COLO829 (cell line): ENCODE data around the gene AMPD3.

ENCODE experiments used
- DNase-seq: peaks from one replicate; pipeline ENCODE4 v3.0.0; 2012; ENCODE audit warnings: low spot score

Gene AMPD3

DNA sequence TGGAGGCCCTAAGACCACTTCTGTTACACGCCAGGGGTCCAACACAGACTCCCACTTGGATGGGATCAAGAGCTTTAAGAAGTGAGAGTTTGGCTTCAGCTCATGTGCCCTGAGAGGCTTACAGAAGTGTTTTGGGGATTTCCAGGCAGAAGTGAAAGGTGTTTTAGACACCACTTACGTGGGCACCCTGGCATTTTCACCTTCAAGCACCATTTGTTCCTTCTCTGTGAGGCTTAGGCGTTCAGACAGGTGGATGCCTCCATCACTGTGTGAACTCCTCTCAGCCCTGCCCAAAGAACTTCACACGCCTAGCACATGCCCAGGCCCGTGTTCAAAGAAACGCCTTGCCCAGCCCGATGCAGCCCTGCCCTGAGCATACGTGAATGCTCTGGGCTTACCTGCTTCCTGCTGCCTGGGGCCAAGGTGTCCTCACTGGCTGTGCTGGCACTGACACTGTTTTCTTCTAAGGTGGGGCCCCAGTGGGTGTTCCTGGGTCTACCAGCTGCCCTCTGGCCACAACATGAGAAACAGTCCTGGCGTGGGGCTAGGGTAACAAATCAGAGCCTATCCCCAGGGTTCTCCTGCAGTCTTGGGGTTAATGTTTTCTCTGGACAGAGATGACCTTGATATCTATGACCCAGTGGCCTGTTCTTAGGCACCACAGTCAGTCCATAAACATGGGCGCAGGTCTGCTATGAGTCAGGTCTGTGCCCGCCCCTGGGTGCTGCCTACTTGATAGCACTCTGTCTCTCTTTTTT is 34.0 kb downstream of the AMPD3 start:
- DNase-seq: no peak

DNA sequence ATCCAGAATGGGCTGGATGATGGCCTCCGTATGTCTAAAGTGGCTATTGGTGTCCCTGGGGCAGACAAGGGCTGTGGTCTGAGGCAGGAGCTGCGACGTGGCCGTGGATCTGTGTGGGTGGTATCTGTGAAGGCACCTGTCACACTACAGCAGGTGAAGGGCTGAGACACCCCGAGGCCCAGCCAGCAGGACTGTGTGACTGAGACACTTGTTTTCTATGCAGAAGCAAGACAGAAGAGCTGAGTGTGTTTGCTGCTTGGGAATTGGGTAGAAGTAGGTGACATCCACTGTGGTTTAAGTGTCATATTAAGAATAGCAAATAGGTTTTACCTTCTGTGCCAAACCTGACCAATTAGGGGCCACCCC is 35.0 kb downstream of the AMPD3 start:
- DNase-seq: no peak

DNA sequence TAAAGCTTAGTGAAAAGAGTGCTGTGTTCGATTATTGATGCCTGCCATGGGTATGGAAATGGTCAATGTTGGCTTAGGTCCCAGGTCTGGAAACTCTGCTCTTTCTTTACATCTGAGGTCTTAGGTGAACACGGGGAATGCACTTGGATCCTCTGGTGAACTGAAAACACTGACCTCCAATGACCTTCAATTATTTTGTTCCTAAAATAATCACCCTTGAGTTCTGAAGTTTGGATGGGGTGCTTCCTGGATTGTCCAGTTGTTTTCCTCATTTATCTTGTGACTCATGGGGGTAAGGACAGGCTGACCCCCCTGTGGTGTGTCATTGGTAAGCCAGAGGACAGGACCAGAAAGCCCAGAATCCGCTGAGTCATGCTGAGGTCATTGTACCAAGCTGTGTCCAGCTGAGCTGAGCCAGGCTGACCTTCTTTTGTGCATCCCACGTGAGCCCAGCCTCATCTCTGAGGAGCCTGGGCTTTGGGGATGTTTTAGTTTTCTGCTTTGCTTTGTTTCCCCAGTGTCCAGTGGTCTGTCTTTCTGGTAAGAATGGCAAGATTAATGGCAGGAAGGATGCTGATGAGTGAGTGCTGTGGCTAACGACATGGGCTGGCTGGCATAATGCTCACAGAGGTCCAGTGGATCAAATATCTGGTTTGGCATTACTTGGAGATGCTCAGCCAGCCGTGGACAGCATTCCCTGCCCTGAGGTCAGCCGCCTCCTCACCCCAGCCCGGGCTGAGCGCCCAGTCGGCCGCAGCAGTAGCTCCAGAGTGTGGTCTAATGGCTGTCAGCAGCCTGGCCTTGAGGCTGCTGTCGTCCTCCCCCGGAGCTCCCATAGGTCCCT is 35.6 kb downstream of the AMPD3 start:
- peak; percentile 70 for DNase-seq

DNA sequence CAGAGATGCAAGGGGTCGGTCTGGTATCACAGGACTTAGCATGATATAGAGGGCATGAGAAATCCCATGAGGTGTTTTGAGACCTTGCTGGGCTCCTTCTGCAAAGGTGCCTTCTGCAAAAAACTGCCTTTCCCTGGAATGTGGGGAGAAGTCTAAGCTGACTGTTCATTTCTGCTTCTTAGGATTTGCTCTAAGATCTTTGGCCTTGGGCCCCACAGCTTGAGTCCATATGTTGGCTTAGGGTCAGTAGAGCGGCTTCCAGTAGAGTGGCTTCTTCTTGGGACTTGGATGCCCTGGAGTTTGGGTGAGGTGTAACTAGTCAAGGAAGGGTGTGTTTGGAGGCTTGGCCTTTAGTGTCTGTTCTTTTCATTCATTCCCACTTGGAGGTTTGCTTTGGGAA is 37.0 kb downstream of the AMPD3 start:
- no peak for DNase-seq

DNA sequence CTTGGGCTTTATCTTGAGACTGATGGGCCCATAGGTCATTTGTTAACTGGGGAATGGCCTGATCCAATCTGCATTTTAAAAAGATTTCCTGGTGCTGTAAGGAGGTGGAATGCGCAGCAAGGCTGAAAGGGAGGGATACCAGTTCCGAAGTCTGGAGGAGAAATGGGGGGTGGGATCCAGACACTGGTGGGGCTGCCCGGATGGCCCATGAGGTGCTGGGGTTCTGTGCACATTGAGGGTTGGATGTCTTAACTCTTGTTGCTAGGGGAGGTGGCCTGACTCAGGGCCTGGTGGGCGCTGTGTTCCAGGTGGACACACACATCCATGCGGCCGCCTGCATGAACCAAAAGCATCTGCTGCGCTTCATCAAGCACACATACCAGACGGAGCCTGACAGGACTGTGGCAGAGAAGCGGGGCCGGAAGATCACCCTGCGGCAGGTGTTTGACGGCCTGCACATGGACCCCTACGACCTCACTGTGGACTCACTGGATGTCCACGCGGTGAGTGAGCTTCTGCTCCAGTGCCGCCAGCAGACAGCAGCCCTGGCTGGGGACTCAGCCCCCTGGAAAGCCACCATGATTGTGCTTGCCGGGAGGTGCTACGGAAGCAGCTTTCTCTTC is 38.1 kb downstream of the AMPD3 start:
- no peak for DNase-seq

DNA sequence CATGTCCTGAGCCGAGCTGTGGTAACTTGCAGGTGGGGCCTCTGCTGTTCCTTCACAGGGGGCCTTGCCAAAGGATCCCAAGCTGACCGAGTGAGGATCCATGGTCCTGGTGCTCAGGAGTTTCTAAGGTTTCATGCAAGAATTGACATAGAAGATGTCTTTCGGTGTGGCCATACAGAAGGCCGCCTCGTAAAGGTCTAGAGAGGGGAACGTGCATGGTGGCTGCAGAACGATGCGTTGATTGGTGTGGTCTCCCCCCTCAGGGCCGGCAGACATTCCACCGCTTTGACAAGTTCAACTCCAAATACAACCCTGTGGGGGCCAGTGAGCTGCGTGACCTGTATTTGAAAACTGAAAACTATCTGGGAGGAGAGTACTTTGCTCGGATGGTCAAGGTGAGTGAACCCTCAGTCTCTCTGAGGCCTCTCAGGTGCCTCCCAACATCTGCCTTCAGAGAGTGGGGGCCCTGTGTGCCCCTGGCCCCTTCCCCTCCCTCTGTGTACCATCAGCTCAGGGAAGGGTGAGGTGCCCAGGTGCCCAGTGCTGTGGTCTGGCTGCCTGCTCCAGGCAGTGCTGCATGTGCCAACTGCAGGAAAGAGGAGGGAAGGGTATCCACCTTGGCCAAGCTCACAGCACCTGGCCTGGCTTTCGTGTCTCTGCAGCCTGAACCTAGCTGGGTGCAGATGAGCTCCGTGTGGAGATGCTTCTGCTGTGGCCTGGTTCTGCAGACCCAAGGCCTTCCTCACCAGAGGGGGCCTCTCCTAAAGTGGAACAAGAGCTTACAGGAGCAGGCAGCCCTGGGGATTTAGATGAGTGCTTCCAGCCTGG is 39.8 kb downstream of the AMPD3 start:
- no peak for DNase-seq

DNA sequence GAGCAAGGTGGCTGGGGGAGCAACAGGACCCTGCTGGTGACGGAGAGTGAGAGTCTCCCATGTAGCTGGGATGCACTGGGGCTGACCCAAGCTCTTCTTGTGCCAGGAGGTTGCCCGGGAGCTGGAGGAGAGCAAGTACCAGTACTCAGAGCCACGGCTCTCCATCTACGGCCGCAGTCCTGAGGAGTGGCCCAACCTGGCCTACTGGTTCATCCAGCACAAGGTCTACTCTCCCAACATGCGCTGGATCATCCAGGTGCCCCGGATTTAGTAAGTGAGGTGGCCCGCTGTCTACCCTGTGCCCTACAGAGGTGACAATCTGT is 40.4 kb downstream of the AMPD3 start:
- no peak for DNase-seq

DNA sequence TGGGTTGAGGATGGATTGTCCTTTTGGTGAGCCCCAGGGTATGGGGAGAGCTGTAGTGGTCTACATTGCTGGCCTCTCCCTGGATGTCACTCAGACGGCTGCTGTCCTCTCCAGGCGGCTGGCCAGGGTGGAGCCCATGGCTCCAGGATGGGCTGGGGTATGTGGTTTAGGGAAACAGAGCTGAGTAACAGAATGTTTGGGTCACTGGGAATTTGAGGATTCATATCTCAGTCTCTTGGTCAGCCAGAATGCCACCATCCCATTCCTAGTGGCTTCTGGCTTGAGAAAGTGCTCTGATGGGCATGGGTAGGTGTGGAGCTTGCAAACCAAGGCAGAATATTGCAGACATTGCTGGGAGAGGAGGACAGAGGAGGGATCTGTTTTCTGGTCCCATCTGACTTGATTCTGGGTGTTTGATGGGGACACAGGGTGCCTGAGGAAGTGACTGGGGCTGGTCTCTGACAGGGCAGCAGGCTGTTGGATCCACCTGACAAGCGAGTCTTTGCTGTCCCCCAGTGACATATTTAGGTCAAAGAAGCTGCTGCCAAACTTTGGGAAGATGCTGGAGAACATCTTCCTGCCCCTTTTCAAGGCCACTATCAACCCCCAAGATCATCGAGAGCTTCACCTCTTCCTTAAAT is 41.4 kb downstream of the AMPD3 start:
- no peak for DNase-seq

DNA sequence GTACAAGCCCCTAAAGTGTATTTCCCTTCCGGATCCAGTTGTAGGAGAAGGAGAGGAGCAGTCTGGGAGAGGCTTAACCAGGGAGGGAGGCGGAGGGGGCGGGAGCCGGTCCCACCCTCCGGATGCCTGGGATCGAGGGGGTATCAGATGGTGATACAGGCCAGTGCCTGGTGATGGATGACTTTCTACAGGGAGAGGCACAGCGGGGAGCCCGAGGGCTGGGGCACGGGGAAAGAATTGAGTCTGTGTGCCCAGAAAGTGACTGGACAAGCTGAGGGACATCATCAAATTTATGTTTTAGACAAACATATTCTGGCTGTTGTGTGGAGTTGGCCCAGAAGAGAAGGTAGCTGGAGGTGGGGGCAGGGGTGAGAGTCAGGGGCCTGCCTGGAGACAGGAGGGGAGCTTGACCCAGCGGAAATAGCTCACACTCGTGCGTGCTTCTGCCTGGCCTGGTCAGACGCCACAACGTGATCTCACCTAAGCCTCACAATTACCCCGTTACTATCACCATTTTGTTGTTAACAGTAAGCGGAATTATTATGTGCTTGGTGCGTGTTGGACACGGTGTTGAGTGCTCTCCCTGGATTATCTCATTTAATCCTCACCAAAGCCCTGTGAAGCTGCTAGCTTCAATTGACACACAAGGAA is 42.4 kb downstream of the AMPD3 start:
- DNase-seq: no peak

DNA sequence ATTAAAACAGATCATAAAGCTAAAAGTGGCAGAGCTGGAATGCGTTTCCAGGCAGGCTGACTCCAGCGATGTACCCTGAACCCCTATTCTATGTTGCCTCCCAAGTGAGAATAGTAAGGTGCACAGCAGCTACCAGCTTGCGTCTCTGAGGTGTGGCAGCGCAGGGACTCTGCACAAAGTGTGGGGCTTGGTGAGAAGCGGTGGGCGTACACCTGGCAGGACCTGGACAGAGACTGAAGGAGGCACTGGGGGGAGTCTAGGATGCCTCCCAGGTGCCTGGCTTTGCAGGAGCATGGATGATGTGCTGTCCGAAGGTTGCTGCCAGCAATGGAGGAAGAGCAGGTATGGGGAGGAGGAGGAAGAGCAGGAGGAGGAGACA is 42.9 kb downstream of the AMPD3 start:
- DNase-seq: no peak

DNA sequence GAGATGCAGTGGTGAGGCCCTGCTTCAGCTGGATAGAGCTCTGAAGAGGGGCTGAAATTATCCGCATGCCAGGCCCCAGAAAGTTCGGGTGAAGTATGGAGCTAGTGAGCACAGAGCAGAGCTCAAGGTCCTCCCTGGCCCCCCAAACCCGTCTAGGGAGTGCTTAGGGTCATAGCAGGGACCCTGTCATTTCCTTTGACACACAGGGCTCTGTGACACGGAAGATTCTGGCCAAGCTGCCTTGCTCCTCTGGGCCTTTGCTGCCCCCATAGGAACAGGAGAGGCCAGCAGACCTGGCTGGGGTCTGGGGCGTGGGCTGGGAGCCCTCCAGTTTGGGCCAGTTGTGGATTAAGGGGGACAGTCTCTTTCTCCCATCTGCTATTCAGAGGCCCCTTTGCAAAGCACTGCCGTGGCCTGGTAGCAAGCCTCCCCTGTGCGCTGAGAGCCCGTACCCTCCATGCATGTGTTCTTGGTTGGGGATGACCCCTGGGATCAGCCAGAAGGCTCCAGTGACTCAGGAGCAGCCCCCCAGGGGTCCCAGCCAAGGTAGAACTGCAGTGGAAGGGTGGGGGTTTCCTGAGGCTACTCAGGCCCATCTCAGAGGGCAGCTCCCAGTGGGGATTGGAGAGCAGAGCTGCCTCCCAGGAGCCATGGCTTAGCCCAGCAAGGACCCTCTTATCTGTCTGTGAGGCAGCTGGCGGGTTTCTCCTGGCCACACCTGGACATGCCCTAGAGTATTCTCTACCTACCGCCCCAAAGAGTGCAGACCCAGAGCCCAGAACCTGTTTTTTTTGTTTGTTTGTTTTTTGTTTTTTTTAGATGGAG is 43.6 kb downstream of the AMPD3 start:
- DNase-seq: no peak

DNA sequence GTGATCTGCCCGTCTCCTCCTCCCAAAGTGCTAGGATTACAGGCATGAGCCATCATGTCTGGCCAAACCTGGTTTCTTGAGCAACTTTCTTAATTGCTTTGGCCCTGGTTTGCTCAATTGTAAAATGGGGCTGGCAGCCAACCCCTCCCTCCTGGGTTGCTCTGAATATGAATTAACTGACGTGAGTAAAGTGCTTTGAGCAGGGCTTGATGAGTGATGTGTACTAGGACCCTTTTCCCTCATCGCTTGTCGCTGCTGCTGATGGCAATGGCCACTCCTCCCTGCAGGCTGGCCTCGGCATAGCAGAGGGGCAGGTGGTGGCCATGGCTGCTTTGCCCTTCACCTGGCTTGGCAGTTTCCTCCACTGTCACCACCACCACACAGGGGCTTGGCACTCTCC is 44.4 kb downstream of the AMPD3 start:
- DNase-seq: no peak

DNA sequence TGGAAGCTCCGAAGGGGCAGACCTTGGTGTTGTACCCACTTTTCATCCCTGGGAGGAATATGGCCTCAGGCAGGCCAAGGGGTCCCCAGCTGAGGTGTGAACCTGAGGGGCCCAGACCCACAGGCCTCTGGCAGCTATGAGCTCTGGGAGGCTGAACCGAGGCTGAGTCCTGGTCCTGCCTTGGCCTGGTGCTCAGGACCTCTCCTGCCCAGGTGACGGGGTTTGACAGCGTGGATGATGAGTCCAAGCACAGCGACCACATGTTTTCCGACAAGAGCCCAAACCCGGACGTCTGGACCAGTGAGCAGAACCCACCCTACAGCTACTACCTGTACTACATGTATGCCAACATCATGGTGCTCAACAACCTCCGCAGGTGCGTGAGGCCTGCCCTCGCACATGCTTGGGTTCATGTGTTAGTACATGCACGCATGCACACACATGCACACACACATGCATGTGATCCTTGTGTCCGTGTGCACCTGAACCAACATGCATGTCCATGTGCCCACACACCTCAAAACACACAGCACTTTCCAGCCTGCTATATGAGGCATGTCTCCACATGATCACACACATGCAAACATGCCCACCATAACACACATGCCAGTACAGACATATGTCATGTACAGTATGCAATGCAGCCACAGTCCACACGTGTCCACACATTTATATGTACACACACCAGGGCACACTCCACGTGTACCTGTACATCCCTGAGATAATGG is 45.0 kb downstream of the AMPD3 start:
- no peak for DNase-seq

DNA sequence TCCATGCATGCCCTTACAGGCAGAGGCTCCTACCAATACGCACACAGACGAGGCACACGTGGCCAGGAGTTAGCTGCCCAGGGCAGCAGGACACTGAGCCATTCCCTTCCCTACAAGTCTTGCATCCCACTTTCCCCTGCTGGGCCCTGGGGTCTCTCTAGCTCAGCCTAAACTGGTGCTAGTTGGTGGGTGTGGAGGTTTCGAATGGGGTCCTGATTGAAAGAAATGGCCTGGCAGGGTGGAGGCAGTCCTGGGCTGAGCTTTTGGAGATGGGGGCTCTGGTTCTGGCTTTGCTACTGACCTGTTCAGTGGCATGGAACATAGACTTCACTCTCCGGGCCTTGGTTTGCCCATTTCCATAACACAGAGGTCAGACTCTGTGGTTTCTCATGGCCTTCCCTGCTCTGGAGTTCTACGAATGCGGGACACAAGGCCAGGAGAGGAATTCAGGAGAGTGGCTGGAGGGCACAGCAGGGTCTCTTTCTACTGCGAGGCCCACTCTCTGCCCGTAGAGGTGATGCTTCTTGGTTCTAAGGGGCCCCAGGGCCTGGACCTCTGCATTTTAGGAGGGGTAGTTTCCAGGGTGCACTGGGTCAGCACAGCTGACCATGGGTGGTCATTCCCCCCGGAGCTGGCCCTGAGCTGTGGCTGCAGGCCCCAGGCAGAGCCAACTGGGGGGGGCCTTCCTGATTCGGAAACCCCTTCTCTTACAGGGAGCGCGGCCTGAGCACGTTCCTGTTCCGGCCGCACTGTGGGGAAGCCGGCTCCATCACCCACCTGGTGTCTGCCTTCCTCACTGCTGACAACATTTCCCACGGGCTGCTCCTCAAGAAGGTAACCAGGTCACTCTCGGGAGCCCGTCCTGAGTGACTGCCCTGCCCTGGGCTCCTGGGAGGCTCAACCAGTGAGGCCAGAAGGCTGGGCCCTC is 46.0 kb downstream of the AMPD3 start:
- no peak for DNase-seq

DNA sequence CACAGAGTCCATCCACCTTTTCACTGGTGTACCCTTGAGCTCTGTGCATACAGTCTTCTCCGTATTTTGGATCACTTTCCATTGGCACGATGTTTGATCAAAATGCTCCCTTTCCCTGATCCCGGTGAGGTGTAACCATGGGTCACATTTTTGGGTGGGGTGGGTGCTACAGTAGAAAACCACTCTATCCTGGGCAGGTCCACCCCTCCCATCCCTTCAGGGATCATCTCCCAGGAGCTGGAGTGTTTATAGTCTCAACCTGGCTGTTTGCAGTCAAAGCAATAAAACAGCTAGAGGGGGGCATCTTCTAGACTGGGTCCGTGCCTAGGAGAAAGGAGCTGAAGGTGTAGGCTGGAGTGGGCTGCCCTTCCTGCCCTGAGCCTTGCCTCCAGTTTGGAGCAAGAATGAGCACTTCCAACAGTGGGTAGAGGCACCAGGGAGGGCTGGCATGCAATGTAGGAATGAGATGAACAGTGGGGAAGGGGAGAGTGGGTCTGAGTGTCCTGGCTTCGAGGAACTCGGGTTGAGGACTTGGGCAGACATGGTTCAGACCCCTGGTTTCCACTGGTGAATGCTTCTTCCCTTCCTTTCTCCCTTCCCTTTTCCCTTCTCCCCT is 47.1 kb downstream of the AMPD3 start:
- no peak for DNase-seq

DNA sequence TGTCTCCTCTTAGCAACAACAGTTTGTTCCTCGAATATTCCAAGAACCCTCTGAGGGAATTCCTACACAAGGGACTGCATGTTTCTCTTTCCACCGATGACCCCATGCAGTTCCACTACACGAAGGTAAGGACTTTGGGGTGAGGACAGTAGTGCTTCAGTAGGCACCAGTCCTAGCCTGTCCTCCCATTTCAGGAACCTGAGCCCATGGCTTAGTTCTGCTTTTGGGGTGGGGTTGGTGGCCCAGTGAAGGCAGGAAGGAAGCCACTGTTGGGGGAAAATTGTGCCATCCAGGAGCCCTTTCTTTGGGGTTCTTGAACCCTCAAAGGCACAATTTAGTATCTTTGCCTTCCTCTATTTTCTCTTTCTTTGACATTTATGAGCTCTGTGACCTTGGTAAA is 47.7 kb downstream of the AMPD3 start:
- no peak for DNase-seq

DNA sequence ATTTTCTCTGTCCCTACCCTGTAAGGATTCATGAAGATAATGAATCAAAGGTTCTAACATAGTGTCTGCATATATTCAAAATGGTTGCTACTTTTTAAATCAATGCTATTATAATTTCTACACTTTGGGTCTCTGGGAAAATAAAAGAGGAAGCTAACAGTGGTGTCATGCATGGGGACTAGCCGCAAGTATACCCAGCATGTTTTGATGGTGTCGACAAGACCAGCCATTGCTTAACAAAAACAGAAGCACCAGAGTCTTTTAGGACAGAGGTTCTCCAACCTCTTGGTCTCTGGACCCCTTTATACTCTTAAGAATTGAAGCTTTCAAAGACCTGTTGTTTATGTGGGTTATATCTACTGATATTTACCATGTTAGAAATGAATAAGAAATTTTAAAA is 48.2 kb downstream of the AMPD3 start:
- DNase-seq: no peak

DNA sequence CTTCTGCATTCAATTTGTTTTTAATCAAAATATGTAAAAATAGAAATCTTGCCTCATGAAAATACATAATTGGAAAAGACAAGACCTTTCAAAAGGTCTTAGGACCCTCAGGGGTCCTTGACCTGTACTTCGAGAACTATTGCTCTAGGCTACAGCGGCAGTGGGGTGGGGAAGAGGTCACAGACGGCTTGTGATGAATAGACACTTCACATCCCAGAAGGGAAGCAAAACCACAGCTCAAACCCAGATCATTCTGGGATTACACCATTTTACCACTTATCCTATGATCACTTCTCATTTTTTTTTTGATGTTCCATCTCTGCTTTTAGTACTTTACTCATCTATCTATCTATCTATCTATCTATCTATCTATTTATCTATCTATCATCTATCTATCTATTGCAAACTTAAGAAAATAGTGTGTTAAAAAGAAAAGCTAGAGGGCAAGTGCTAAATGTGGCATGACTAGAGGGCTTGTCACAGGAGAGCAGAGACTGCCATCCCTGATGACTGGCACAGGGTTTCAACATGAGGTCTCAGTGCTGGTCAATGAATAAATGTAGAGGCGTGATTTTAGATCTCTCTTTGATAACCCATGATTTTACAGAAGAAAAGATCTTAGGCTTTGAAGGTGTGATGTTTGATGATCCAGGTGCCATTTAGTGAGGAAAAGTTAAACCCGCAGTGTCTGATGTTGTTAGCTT is 48.9 kb downstream of the AMPD3 start:
- peak; percentile 45 for DNase-seq
